Parietal lobe (tissue), 1 donor: ENCODE measurements around the gene TMEM47. TPM values are rescaled to one million over a fixed set of nuclear protein-coding genes. Genes with fewer than 3 reads are reported as not detected.

Source experiments
- total RNA-seq: library from RNA; depleted of rRNA; stranded (reverse); fragments of >200 nt; gene quantifications from one replicate; pipeline ENCODE4 v1.2.3, GENCODE V29; 2014

Gene TMEM47
- 32.2 TPM for total RNA-seq

GRCh38 chrX:34656842-34657725 is at the start of gene TMEM47:
Gene TMEM47, minus strand, starts transcription at chrX:34657285. Its CDS starts 256 bp downstream, at chrX:34657029.

